HEK293T (cell line): Measurements from ENCODE around the gene MOV10L1.
"Not testable (repeated sequence)": the region's sequence is repeated elsewhere in the genome, so short reads cannot be mapped to it uniquely, and the experiment has no call there.

Source experiments
- CTCF ChIA-PET: fragments of 350-600 bp; formaldehyde crosslinking; extraction: SDS; loops from one replicate; lab custom pipeline; 2021; ENCODE audit warnings: antibody characterized with exemption, inconsistent platforms; lab: Yijun Ruan, JAX
- POLR2A ChIA-PET: fragments of 350-600 bp; formaldehyde crosslinking; extraction: SDS; loops from one replicate; lab custom pipeline; 2020; ENCODE audit warnings: antibody characterized with exemption, inconsistent platforms; lab: Yijun Ruan, JAX
- DNase-seq: peaks from one replicate; pipeline ENCODE4 v3.0.0; 2012; ENCODE audit warnings: mixed read lengths; ENCODE audit errors: extremely low spot score
- ARNT ChIP-seq: fragments of 450-650 bp; IDR thresholded peaks from 2 replicates; pipeline ENCODE4 v1.6.1; 2017; ENCODE audit warnings: mild to moderate bottlenecking
- BHLHE40 ChIP-seq: fragments of 450-650 bp; IDR thresholded peaks from 2 replicates; pipeline ENCODE4 v1.6.1; 2016; ENCODE audit warnings: mild to moderate bottlenecking, moderate library complexity, borderline replicate concordance
- CTBP1 ChIP-seq: fragments of 450-650 bp; IDR thresholded peaks from 2 replicates; pipeline ENCODE4 v1.6.1; 2016; ENCODE audit warnings: borderline replicate concordance
- FOXA1 ChIP-seq: fragments of 450-650 bp; IDR thresholded peaks from 2 replicates; pipeline ENCODE4 v1.6.1; 2016; ENCODE audit warnings: mild to moderate bottlenecking
- FOXK2 ChIP-seq: fragments of 450-650 bp; IDR thresholded peaks from 2 replicates; pipeline ENCODE4 v1.6.1; 2016; ENCODE audit warnings: mild to moderate bottlenecking
- FOXM1 ChIP-seq: fragments of 450-650 bp; IDR thresholded peaks from 2 replicates; pipeline ENCODE4 v1.6.1; 2017; ENCODE audit warnings: mild to moderate bottlenecking, borderline replicate concordance
- HDGF ChIP-seq: fragments of 450-650 bp; IDR thresholded peaks from 2 replicates; pipeline ENCODE4 v1.6.1; 2017; ENCODE audit warnings: antibody characterized with exemption, borderline replicate concordance
- L3MBTL2 ChIP-seq: fragments of 450-650 bp; conservative IDR thresholded peaks from 2 replicates; pipeline ENCODE4 v1.6.1; 2016; ENCODE audit warnings: mild to moderate bottlenecking
- LEF1 ChIP-seq: fragments of 450-650 bp; IDR thresholded peaks from 2 replicates; pipeline ENCODE4 v1.6.1; 2017; ENCODE audit warnings: mild to moderate bottlenecking, borderline replicate concordance
- NFRKB ChIP-seq: fragments of 450-650 bp; IDR thresholded peaks from 2 replicates; pipeline ENCODE4 v1.6.1; 2016; ENCODE audit warnings: mild to moderate bottlenecking, moderate library complexity
- PKNOX1 ChIP-seq: fragments of 450-650 bp; IDR thresholded peaks from 2 replicates; pipeline ENCODE4 v1.6.1; 2016
- SP1 ChIP-seq: fragments of 450-650 bp; IDR thresholded peaks from 2 replicates; pipeline ENCODE4 v1.6.1; 2017
- SUZ12 ChIP-seq: fragments of 450-650 bp; IDR thresholded peaks from 2 replicates; pipeline ENCODE4 v1.6.1; 2016; ENCODE audit warnings: mild to moderate bottlenecking
- TARDBP ChIP-seq: fragments of 450-650 bp; IDR thresholded peaks from 2 replicates; pipeline ENCODE4 v1.6.1; 2016
- ZNF384 ChIP-seq: fragments of 450-650 bp; IDR thresholded peaks from 2 replicates; pipeline ENCODE4 v1.6.1; 2016

MOV10L1 gene

GRCh38 chr22:50199251-50199721, 109.5 kb downstream of the MOV10L1 start:
- CTCF ChIA-PET = no interaction called here
- POLR2A ChIA-PET = interaction anchor here (1.5 kb wide), 1 partner anchor 9 kb away, joined by 5 read pairs; no protein-coding TSS in a partner anchor
- no peak for DNase-seq
- TF ChIP-seq SP1 (no peak), CTBP1 (no peak), SUZ12 (no peak), ZNF384 (no peak), BHLHE40 (no peak), NFRKB (no peak), L3MBTL2 (no peak)

GRCh38 chr22:50199829-50200460, 110.1 kb downstream of the MOV10L1 start:
- POLR2A ChIA-PET = interaction anchor here (1.5 kb wide), 1 partner anchor 10 kb away, joined by 5 read pairs; no protein-coding TSS in a partner anchor
- TF ChIP-seq FOXM1 = no peak
- peak; percentile 40; the same call in 1 of the 2 replicates for TF ChIP-seq L3MBTL2
- DNase-seq = no peak
- CTCF ChIA-PET = no interaction called here

GRCh38 chr22:50200461-50201190, 110.8 kb downstream of the MOV10L1 start, which contains the start of gene SELENOO:
TSS of gene SELENOO (plus strand) at chr22:50201011. CDS start at chr22:50201037, 26 bp downstream.
- ChIA-PET POLR2A (interaction anchor here (0.9 to 1.5 kb wide), 2 partner anchors 10 kb away, joined by 3 to 5 read pairs; no protein-coding TSS in a partner anchor), CTCF (no interaction called here)
- TF ChIP-seq BHLHE40 (no peak), PKNOX1 (peak; percentile 98)
- peak; percentile 97 for DNase-seq

GRCh38 chr22:50201191-50202129, 111.7 kb downstream of the MOV10L1 start:
- POLR2A ChIA-PET = interaction anchor here (0.9 kb wide), 1 partner anchor 11 kb away, joined by 3 read pairs; no protein-coding TSS in a partner anchor
- TF ChIP-seq L3MBTL2 (peak; percentile 40), ARNT (no peak), FOXK2 (no peak), CTBP1 (no peak), FOXA1 (no peak), FOXM1 (no peak)
- DNase-seq = no peak
- CTCF ChIA-PET = no interaction called here

- TF ChIP-seq FOXM1 (no peak), SP1 (no peak), TARDBP (no peak)
- DNase-seq = no peak
- POLR2A ChIA-PET = no interaction called here
- CTCF ChIA-PET = no interaction called here
Observed at GRCh38 chr22:50202130-50202666, 112.4 kb downstream of the MOV10L1 start.

- no peak for DNase-seq
- TF ChIP-seq SUZ12 (no peak), HDGF (no peak), LEF1 (no peak), FOXA1 (no peak)
- CTCF ChIA-PET = no interaction called here
- POLR2A ChIA-PET = no interaction called here
Observed at GRCh38 chr22:50203288-50203687, 113.5 kb downstream of the MOV10L1 start.

- ChIA-PET POLR2A (no interaction called here), CTCF (no interaction called here)
- no peak for TF ChIP-seq HDGF
- TF ChIP-seq SUZ12 = no peak
- TF ChIP-seq SP1 = no peak
- no peak for TF ChIP-seq LEF1
- TF ChIP-seq NFRKB = no peak
- no peak for TF ChIP-seq CTBP1
- DNase-seq = no peak
Observed at GRCh38 chr22:50204571-50204970, 114.8 kb downstream of the MOV10L1 start.

DNA sequence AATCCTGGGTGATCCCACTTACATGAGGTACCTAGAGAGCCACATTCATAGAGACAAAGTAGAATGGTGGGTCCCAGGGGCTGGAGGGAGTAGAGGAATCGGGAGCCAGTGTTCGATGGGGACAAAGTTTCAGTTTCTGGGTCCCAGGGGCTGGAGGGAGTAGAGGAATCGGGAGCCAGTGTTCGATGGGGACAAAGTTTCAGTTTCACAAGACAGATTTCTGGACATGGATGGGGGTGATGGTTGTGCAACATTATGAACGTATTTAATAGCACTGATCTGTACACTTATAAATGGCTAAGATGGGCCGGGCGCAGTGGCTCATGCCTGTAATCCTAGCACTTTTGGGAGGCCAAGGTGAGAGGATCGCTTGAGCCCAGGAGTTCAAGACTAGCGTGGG, 115.2 kb downstream of the MOV10L1 start:
- DNase-seq, POLR2A ChIA-PET: not testable (repeated sequence)
- CTCF ChIA-PET = interaction anchor here (0.6 kb wide), 1 partner anchor 61 kb away, joined by 3 read pairs; no protein-coding TSS in a partner anchor
